ENCODE data around the gene DDTL. TPM values are rescaled to one million over a fixed set of nuclear protein-coding genes. Genes with fewer than 3 reads are reported as not detected.
"Not testable (repeated sequence)": the region's sequence is repeated elsewhere in the genome, so short reads cannot be mapped to it uniquely, and the experiment has no call there.

DDTL gene
- 1.7 TPM for total RNA-seq

- ATAC-seq = peak; percentile 93
These were observed at the start of gene DDTL for GRCh38 chr22:23966568-23966967. TSS of gene DDTL (plus strand) at chr22:23966888. CDS start at chr22:23966915, 27 bp downstream.

DNA sequence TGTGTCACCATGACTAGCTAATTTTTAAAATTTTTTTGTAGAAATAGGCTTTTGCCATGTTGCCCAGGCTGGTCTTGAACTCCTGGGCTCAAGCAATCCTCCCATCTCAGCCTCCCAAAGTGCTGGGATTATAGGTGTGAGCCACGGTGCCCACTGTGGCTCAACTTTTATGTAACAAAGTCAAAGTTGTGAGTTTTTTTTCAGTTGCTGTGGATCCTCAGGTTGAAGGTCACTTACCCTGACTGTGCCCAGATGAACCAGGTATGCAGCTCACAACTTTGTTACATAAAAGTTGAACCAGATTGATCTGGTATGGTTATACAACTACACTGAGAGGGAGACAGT is 46.4 kb upstream of the DDTL start:
- not testable (repeated sequence) for ATAC-seq

GRCh38 chr22:23921586-23922201 is 45.0 kb upstream of the DDTL start:
- ATAC-seq = not testable (repeated sequence)

DNA sequence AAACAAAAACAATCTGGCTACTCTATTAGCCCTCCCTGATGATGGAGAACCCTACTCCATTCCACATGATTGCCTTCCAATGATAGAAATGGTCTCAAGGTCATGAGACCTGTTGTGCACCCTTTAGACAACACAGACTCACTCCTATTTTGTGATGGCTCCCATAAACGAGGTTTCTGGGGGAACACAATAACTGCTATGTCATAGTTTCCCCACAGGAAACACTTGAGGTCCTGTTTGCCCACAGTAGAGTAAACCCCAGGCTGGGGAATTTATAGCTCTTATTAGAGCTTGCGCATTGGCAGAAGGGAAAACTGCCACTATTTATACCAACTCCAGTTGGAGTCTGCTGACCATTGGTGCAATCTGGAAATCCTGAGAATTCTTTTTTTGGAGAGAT is 43.8 kb upstream of the DDTL start:
- ATAC-seq = no peak

DNA sequence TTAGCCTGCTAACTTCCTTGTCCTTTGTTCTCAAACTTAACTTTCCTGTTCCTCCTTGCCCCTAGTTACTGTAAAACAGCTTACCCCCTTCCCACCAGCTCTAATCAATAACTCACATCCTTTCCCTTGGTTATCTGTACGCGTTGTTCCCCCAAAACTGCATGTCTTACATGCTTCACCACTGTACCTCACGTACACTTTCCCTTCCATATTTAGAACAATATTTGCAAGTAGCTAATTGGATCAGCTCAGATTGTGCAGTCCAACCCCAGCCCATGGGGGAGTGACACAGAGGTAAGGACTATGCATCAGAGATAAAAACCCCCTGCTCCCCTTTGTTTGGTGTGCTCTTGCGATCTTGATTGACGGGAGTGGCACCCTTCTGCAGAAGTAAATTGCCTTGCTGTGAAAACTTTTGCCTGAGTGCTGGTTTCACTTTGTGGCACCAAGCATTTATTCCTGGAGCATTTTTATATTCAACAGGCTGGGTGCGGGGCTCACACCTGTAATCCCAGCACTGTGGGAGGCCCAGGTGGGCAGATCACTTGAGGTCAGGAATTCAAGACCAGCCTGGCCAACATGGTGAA is 41.6 kb upstream of the DDTL start:
- ATAC-seq = no peak

DNA sequence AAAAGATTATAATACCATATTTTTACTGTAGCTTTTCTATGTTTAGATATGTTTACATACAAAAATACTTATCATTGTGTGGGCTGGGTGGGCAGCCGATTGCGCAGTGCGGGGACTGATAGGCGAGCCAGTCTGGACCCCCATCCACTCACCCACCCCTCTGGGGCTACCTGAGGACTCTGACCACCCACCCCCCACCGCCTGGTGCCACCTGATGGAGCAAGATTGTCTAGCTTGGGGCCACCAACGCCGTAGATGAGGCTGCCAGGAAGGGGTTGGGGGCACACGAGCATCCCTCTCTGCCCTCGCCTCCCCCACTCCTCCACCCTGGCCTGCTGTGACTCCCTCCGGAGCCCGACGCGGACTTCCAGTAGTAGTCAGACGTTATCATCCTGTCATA is 40.1 kb upstream of the DDTL start:
- no peak for ATAC-seq

- ATAC-seq = peak; percentile 51
These were observed 28.2 kb upstream of the DDTL start for GRCh38 chr22:23938328-23939016.

- ATAC-seq = no peak
These were observed 27.7 kb upstream of the DDTL start for GRCh38 chr22:23939017-23939357.

DNA sequence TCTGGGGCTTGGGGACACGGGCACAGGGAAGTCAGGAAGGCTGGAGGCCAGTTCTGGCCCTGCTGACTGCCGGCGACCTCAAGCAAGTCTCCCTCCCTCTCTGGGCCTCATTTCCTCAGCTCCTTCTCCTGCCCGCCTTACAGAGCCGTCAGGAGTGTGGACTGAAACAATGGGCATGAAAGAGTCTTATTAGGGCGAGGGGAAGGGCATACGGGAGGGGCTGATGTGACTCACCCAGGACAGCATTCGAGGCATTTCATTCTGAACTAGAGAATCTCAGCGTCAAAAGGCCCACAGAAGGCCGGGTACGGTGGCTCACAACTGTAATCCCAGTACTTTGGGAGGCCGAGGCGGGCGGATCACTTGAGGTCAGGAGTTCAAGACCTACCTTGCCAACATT is 26.5 kb upstream of the DDTL start:
- peak; percentile 88 for ATAC-seq

- not testable (repeated sequence) for ATAC-seq
These were observed 19.3 kb upstream of the DDTL start for GRCh38 chr22:23947391-23947790.

- not testable (repeated sequence) for ATAC-seq
These were observed 16.9 kb upstream of the DDTL start for GRCh38 chr22:23949764-23950163.

DNA sequence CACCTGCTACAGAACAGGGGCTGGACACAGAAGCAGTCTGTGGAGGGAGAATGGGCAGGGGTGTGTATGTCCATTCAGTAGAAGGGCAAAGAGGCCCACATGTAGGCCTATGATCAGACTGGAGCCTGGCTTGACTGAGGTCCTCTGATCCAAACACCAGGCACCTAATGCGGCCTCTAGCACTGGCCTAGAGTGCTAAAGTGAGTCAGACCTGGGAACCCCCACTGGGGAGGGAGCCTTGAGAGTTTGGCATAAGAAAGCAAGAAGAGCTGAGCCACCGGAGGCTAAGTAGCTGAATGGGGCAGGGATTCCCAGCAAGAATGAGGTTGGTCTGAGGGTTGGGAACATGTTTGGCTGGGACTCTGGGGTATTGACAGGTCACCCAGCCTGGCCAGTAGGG is 15.3 kb upstream of the DDTL start:
- peak; percentile 7 for ATAC-seq

DNA sequence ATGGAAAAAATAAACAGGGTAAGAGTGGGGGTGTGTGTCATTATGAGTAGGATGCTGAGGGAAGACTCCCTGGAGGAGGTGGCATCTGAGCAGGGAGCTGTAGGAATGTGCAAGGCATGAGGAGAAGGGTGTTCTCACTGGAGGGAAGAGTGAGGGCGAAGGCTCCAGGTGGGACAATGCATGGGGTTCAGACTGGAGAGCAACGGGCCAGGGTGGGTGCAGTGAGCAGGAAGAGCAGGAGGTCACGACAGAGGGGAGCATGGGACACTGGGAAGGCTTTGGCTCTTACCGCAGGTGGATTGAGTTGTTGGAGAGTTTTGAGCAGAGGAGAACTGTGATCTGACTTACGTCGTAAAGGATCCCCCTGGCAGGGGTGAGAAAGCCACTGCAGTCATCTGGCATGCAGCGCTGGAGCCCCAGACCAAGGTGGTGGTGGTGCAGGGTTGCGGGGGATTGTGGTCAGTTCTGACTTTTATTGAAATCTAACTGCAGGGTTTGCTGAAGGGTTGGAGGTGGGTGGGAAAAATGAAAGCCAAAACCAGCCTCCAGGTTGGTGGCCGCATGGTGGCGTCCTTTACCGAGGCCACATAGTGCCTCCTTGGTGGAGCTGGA is 13.8 kb upstream of the DDTL start:
- not testable (repeated sequence) for ATAC-seq

GRCh38 chr22:23953485-23953884 is 13.2 kb upstream of the DDTL start:
- ATAC-seq = not testable (repeated sequence)

- not testable (repeated sequence) for ATAC-seq
These were observed 12.3 kb upstream of the DDTL start for GRCh38 chr22:23954193-23954990.

GRCh38 chr22:23954991-23955305 is 11.7 kb upstream of the DDTL start:
- ATAC-seq = not testable (repeated sequence)

DNA sequence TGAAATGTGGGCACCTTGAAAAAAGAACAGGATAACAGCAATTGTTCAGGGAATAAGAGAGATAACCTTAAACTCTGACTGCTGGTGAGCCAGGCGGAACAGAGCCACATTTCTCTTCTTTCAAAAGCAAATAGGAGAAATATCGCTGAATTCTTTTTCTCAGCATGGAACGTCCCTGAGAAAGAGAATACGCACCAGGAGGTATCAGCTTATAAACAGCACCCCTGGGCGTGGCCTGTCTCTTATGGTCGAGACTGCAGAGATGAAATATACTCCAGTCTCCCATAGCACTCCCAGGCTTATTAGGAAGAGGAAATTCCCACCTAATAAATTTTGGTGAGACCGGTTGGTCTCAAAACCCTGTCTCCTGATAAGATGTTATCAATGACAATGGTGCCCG is 10.8 kb upstream of the DDTL start:
- not testable (repeated sequence) for ATAC-seq

DNA sequence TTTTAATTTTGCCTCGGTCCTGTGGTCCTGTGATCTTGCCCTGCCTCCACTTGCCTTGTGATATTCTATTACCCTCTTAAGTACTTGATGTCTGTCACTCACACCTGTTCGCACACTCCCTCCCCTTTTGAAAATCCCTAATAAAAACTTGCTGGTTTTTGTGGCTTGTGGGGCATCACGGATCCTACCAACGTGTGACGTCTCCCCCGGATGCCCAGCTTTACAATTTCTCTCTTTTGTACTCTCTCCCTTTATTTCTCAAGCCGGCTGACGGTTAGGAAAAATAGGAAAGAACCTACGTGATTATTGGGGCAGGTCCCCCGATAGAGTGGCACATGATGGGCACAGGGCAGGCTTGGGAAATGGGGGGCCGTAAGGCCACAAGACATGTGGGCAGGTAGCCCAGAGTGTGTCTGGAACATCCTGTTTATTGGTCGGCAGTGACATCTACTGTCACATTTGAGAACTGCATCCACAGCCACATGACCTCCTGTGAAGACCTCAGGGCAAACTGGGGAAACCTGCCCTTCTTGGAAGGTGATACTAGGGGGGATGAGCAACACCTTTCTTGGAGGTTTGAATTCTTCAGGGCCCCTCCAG is 10.3 kb upstream of the DDTL start:
- ATAC-seq = peak; percentile 63

DNA sequence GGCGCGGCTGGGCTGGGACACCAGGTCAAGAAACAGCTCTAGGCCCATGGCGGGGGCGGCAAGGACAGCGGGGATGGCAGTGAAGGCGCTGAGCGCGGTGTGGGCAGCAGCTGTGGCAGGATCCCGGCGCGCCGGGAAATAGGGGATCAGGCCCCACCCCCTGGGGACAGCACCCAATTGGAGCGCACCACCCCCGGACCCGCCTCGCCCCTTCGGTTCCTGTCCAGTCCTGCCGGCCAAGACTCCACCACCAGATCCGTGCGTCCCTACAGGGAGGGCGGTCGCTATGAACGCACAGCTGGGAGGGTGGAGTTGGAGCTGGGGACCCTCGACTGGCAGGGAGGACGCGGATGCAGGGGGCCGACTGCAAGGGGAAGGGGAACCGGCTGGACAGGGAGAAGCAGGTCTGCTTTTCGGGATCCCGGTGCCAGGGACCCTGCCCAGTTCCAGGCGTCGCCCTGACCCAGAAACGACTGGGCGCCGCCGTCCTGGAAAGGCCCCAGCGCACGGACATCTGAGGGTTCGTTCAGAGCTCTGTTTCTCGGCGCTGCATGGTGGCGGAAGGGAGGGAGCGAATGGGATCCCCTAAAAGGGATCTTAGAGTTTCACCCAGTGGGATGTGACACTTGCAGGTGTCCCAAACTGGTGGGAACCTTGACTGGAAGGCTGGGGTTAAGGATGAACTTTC is 5.5 kb upstream of the DDTL start, which contains the start of gene GSTT2B:
Gene GSTT2B, minus strand, starts transcription at position 112 of the 688 bp plus-strand sequence. Its CDS starts 64 bp downstream, at position 48.
- peak; percentile 56 for ATAC-seq

DNA sequence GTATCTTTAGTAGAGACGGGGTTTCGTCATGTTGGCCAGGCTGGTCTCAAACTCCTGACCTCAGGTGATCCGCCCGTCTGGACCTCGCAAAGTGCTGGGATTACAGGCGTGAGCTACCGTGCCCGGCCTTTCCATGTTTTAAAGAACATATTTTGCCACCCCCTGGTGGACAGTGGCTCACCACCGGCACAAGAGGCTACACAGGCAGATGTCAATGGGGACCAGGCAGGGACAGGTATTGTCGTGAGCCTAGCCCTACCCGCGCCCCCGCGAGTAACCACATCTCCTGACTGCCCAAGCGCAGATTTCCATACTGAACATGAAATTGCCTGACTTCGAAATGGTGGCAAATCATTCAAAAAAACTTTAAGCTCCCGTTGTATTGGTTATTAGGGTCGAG is 594 bp upstream of the DDTL start:
- peak; percentile 24 for ATAC-seq

DNA sequence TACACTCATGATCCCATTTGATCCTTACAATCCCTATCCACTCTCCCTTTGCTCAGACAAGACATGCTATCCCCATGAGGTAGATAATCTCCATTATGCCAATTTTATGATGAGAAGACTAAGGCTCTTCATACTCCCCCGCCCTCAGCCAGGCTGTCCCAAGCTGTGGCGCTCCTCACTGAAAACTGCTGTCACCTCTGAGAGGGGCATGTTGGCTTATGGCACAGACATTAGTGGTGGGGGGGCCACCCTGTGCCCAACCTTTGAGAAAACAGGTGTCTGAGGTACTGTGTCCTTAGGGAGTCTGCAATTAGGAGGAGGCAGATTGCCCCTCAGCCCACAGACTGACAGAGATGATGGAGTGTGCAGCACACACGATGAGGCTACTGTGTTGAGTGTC is 2.4 kb downstream of the DDTL start:
- ATAC-seq = no peak

GRCh38 chr22:23970201-23970641 is 3.5 kb downstream of the DDTL start:
- no peak for ATAC-seq
